B cell (primary cell): ENCODE measurements around the gene ADARB2.

ENCODE experiments used
- CTCF ChIP-seq: fragments of 200-600 bp; IDR thresholded peaks from one replicate; pipeline ENCODE4 v1.8.0; 2022; ENCODE audit warnings: antibody characterized with exemption, mild to moderate bottlenecking
- EZH2 ChIP-seq: IDR thresholded peaks from 2 replicates; pipeline ENCODE4 v1.6.1; 2012; ENCODE audit warnings: borderline replicate concordance, low read depth, mild to moderate bottlenecking, moderate library complexity, low read length; ENCODE audit not compliant: insufficient read depth, poor library complexity, severe bottlenecking

- TF ChIP-seq CTCF (no peak), EZH2 (no peak)
Observed at GRCh38 chr10:1519391-1519790, 217.9 kb downstream of the ADARB2 start.
